H9 (cell line): ENCODE results near the gene TNPO3. TPM values are rescaled to one million over a fixed set of nuclear protein-coding genes. Genes with fewer than 3 reads are reported as not detected.

Source experiments
- DNase-seq: peaks from one replicate; pipeline ENCODE4 v3.0.0-alpha.2; 2017
- H2AFZ ChIP-seq: one replicate; pipeline ENCODE4 v1.6.1; 2013; ENCODE audit warnings: mild to moderate bottlenecking, low read length, control low read depth, moderate library complexity
- H2AK5ac ChIP-seq: 2 replicates; pipeline ENCODE4 v1.6.1; 2013; ENCODE audit warnings: low read length, control low read depth, mixed read lengths; ENCODE audit not compliant: insufficient read length
- H2BK120ac ChIP-seq: one replicate; pipeline ENCODE4 v1.6.1; 2013; ENCODE audit warnings: low read depth, mild to moderate bottlenecking, low read length, control low read depth, inconsistent platforms; ENCODE audit not compliant: poor library complexity, severe bottlenecking
- H2BK12ac ChIP-seq: 2 replicates; pipeline ENCODE4 v1.6.1; 2013; ENCODE audit warnings: low read length, control low read depth, mixed read lengths, low read depth; ENCODE audit not compliant: insufficient read length
- H2BK15ac ChIP-seq: 2 replicates; pipeline ENCODE4 v1.6.1; 2013; ENCODE audit warnings: low read depth, low read length, control low read depth
- H2BK20ac ChIP-seq: one replicate; pipeline ENCODE4 v1.6.1; 2013; ENCODE audit warnings: low read depth, mild to moderate bottlenecking, low read length, control low read depth, inconsistent platforms; ENCODE audit not compliant: poor library complexity, severe bottlenecking
- H2BK5ac ChIP-seq: 2 replicates; pipeline ENCODE4 v1.6.1; 2013; ENCODE audit warnings: low read length, control low read depth, mixed read lengths; ENCODE audit not compliant: insufficient read length
- H3K14ac ChIP-seq: 2 replicates; pipeline ENCODE4 v1.6.1; 2013; ENCODE audit warnings: low read length, control low read depth; ENCODE audit not compliant: insufficient read depth
- H3K18ac ChIP-seq: 2 replicates; pipeline ENCODE4 v1.6.1; 2013; ENCODE audit warnings: low read depth, mild to moderate bottlenecking, mixed read lengths, low read length, control low read depth; ENCODE audit not compliant: insufficient read length
- H3K23ac ChIP-seq: 2 replicates; pipeline ENCODE4 v1.6.1; 2013; ENCODE audit warnings: low read length, control low read depth, mixed read lengths, low read depth; ENCODE audit not compliant: insufficient read length
- H3K23me2 ChIP-seq: 2 replicates; pipeline ENCODE4 v1.6.1; 2013; ENCODE audit warnings: low read depth, mild to moderate bottlenecking, mixed read lengths, low read length, control low read depth; ENCODE audit not compliant: insufficient read length, poor library complexity, severe bottlenecking
- H3K27ac ChIP-seq: 2 replicates; pipeline ENCODE4 v1.5.1; 2013; ENCODE audit warnings: low read length, control low read depth, mixed read lengths, low read depth; ENCODE audit not compliant: insufficient read length
- H3K27me3 ChIP-seq: 2 replicates; pipeline ENCODE4 v1.6.1; 2013; ENCODE audit warnings: low read length, control low read depth, inconsistent platforms; ENCODE audit not compliant: insufficient read depth
- H3K4ac ChIP-seq: 2 replicates; pipeline ENCODE4 v1.6.1; 2013; ENCODE audit warnings: low read depth, mild to moderate bottlenecking, control low read depth, inconsistent platforms, low read length, moderate library complexity
- H3K4me1 ChIP-seq: 2 replicates; pipeline ENCODE4 v1.6.1; 2013; ENCODE audit warnings: low read length, control low read depth, inconsistent platforms; ENCODE audit not compliant: insufficient read depth
- H3K4me2 ChIP-seq: 2 replicates; pipeline ENCODE4 v1.6.1; 2013; ENCODE audit warnings: low read length, control low read depth, mixed read lengths; ENCODE audit not compliant: insufficient read length, insufficient read depth
- H3K56ac ChIP-seq: 2 replicates; pipeline ENCODE4 v1.6.1; 2013; ENCODE audit warnings: low read depth, mild to moderate bottlenecking, mixed read lengths, low read length, control low read depth; ENCODE audit not compliant: insufficient read length
- H3K79me1 ChIP-seq: 2 replicates; pipeline ENCODE4 v1.6.1; 2013; ENCODE audit warnings: low read depth, mild to moderate bottlenecking, moderate library complexity, low read length, control low read depth, inconsistent platforms; ENCODE audit not compliant: insufficient read depth, poor library complexity, severe bottlenecking
- H3K79me2 ChIP-seq: 2 replicates; pipeline ENCODE4 v1.6.1; 2013; ENCODE audit warnings: low read length, control low read depth, inconsistent platforms; ENCODE audit not compliant: insufficient read depth
- H3K9ac ChIP-seq: 2 replicates; pipeline ENCODE4 v1.6.1; 2013; ENCODE audit warnings: low read length, control low read depth, mixed read lengths; ENCODE audit not compliant: insufficient read length; ENCODE audit errors: extremely low read depth
- H3K9me3 ChIP-seq: one replicate; pipeline ENCODE4 v1.6.1; 2013; ENCODE audit warnings: low read depth, low read length, inconsistent platforms; ENCODE audit not compliant: control insufficient read depth
- H3T11ph ChIP-seq: one replicate; pipeline ENCODE4 v1.6.1; 2013; ENCODE audit warnings: mild to moderate bottlenecking, low read length, control low read depth, inconsistent platforms
- H4K20me1 ChIP-seq: one replicate; pipeline ENCODE4 v1.6.1; 2013; ENCODE audit not compliant: control insufficient read depth, insufficient read length, insufficient read depth
- H4K5ac ChIP-seq: 2 replicates; pipeline ENCODE4 v1.6.1; 2013; ENCODE audit warnings: low read depth, mild to moderate bottlenecking, mixed read lengths, low read length, control low read depth; ENCODE audit not compliant: insufficient read length
- H4K8ac ChIP-seq: replicated peaks from 2 replicates; pipeline ENCODE4 v1.6.1; 2013; ENCODE audit warnings: low read length, control low read depth, mixed read lengths, low read depth; ENCODE audit not compliant: insufficient read length
- H4K91ac ChIP-seq: 2 replicates; pipeline ENCODE4 v1.6.1; 2013; ENCODE audit warnings: low read depth, mild to moderate bottlenecking, moderate library complexity, mixed read lengths, low read length, control low read depth; ENCODE audit not compliant: insufficient read length
- H3K27ac Mint-ChIP-seq, 3 experiments: 2 replicates in 2 of 3; 3 replicates in 1 of 3; pipeline ENCODE4 v1.8.0; 2020 to 2021; ENCODE audit warnings: mixed read lengths in 3 of 3, mild to moderate bottlenecking in 1 of 3, moderate library complexity in 1 of 3
- H3K27me3 Mint-ChIP-seq: 2 replicates; pipeline ENCODE4 v1.8.0; 2021; ENCODE audit warnings: low read depth, mild to moderate bottlenecking, moderate library complexity, mixed read lengths
- H3K36me3 Mint-ChIP-seq, 3 experiments: 2 replicates in 2 of 3; 3 replicates in 1 of 3; pipeline ENCODE4 v1.8.0; 2020 to 2021; ENCODE audit warnings: low read depth in 3 of 3, mixed read lengths in 3 of 3; ENCODE audit not compliant: insufficient read depth in 1 of 3
- H3K4me1 Mint-ChIP-seq, 2 experiments: 2 replicates each; pipeline ENCODE4 v1.8.0; 2020; ENCODE audit warnings: mixed read lengths in 2 of 2
- H3K4me3 Mint-ChIP-seq, 2 experiments: 2 replicates in 1 of 2; 3 replicates in 1 of 2; pipeline ENCODE4 v1.8.0; 2020 to 2021; ENCODE audit warnings: mild to moderate bottlenecking in 2 of 2, mixed read lengths in 2 of 2, moderate library complexity in 1 of 2
- H3K9me3 Mint-ChIP-seq, 2 experiments: 2 replicates in 1 of 2; 3 replicates in 1 of 2; pipeline ENCODE4 v1.8.0; 2020; ENCODE audit warnings: mild to moderate bottlenecking in 2 of 2, mixed read lengths in 2 of 2, moderate library complexity in 1 of 2
- CTCF ChIP-seq: fragments of 200-600 bp; sonication (generic); conservative IDR thresholded peaks from 3 replicates; pipeline ENCODE4 v1.8.0; 2021; ENCODE audit warnings: antibody characterized with exemption, mild to moderate bottlenecking
- WGBS: extraction: QIAGEN DNeasy Blood & Tissue Kit; methylation state at CpG from one replicate; pipeline ENCODE4 v1.1.7; 2013; ENCODE audit warnings: missing lambda C conversion rate, low lambda C conversion rate, mixed read lengths; ENCODE audit not compliant: insufficient read length; ENCODE audit errors: extremely low coverage; 5-methylcytosine and 5-hydroxymethylcytosine counted together
- total RNA-seq: library from RNA; stranded (reverse); gene quantifications from 2 replicates; pipeline ENCODE4 v1.2.1, GENCODE V29; 2021

Gene TNPO3
- total RNA-seq, 1 experiment from 2014 or later, result 90.1 TPM

DNA sequence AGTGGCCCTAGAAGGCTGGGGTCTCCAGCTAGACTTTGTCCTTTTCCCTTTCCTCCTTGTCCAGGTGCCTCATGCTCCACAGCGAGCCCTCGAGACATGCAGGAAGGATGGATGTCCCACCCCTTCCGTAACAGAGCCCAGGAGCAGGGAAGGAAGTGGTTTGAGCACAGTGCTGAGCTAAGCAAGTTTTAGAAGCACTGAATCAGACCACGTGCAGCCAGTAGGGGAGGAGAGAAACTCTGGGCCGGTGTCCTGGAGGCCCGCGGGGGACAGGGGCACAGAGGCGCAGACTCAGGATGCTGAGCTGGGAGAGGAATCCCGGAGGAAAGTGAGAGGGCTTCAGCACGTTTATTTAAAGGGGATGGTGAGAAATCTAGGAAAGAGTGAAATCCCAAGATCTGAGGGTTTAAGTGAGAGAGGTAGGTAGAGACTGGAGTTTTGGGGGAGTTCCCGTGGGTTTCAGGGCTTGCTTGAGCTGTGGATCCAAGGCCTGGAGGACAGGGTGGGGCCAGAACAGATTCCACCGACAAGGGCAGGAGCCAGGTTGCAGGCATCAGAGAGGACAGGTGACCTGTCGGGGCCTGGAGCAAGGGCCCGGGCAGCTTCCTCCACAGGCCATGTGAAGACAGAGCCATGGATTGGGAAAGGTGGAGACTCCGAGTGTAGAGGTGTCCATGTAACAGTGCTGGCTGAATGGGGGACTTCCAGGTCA, 121.6 kb downstream of the TNPO3 start:
- peaks cover 1% of the 10 kb centered on the region for H3K23me2 ChIP-seq
- H3K27ac ChIP-seq, result no peak overlapping the region
- no peak overlapping the region for H3K23ac ChIP-seq
- H2AK5ac ChIP-seq, result no peak overlapping the region
- H3K56ac ChIP-seq, result no peak overlapping the region
- H3K27me3 ChIP-seq, result peaks cover 11% of the 10 kb centered on the region; the same call in 1 of the 2 replicates
- H3K79me1 ChIP-seq, result no peaks in the 10 kb centered on the region
- no peak for TF ChIP-seq CTCF
- no peak overlapping the region for H3K14ac ChIP-seq
- no peaks in the 10 kb centered on the region for H3K9me3 ChIP-seq
- no peak overlapping the region for H2BK5ac ChIP-seq
- no peaks in the 10 kb centered on the region for H3K36me3 Mint-ChIP-seq
- H3K27ac Mint-ChIP-seq, result no peak overlapping the region
- no peak overlapping the region for H3K18ac ChIP-seq
- H3K9me3 Mint-ChIP-seq, result peaks cover 0 to 2% of the 10 kb centered on the region in 2 experiments; a peak in 1 of 5 replicates
- H3K4ac ChIP-seq, result no peak overlapping the region
- peaks cover 2 to 9% of the 10 kb centered on the region in 2 experiments for H3K4me1 Mint-ChIP-seq
- WGBS, result no CpG with 5 or more reads among the region's 15 CpGs
- H2BK15ac ChIP-seq, result no peak overlapping the region
- H3K27me3 Mint-ChIP-seq, result peaks cover 46% of the 10 kb centered on the region
- no peak overlapping the region for H2BK120ac ChIP-seq
- H3T11ph ChIP-seq, result no peak overlapping the region
- DNase-seq, result no peak
- no peaks in the 10 kb centered on the region for H4K20me1 ChIP-seq
- no peak overlapping the region for H3K4me3 Mint-ChIP-seq
- H4K8ac ChIP-seq, result no peak overlapping the region
- no peak overlapping the region for H3K9ac ChIP-seq
- H4K91ac ChIP-seq, result no peak overlapping the region
- H4K5ac ChIP-seq, result no peak overlapping the region
- no peaks in the 10 kb centered on the region for H3K79me2 ChIP-seq
- no peaks in the 10 kb centered on the region for H3K4me1 ChIP-seq
- H2BK12ac ChIP-seq, result no peak overlapping the region
- H2BK20ac ChIP-seq, result no peak overlapping the region
- H2AFZ ChIP-seq, result no peak overlapping the region
- H3K4me2 ChIP-seq, result no peak overlapping the region
